GM19035 (cell line): ENCODE data around the gene FBXL13.
"Not testable (repeated sequence)": the region's sequence is repeated elsewhere in the genome, so short reads cannot be mapped to it uniquely, and the experiment has no call there.

ENCODE experiments used
- ATAC-seq: cut with Tn5 transposase; IDR thresholded peaks from one replicate; pipeline ENCODE4 v1.9.1; 2021; ENCODE audit not compliant: unreplicated experiment

The FBXL13 gene

DNA sequence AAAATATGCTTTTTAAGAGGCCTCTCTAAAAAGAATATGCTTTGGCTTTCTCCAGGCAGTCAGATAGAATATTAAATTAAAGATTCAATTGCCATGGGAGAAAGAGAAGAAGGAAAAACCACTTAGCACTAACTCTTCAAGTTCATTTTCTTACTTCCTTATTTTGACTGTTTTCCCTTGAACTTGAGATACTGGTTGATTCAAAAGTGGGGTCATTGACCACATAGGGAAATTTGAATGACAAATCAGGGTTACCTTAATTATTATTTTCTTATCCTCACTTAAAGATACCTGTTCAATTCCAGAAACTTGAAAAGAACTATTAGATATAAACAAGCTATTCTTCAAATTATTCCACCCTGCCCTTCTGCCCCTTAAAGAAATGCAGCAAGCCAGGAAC, 298.4 kb downstream of the FBXL13 start:
- not testable (repeated sequence) for ATAC-seq

DNA sequence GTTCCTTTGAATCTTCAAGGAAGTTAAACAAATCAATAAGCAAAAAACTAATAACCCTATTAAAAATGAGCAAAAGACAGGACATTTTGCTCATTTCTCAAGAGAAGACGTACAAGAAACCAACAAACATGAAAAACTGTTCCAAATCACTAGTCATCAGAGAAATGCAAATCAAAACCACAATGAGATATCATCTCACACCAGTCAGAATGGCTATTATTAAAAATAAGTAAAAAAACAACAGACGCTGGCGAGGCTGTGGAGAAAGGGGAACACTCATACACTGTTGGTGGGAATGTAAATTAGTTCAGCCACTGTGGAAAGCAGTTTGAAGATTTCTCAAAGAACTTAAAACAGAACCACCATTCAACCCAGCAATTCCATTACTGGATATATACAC, 304.1 kb downstream of the FBXL13 start:
- peak; percentile 62 for ATAC-seq

DNA sequence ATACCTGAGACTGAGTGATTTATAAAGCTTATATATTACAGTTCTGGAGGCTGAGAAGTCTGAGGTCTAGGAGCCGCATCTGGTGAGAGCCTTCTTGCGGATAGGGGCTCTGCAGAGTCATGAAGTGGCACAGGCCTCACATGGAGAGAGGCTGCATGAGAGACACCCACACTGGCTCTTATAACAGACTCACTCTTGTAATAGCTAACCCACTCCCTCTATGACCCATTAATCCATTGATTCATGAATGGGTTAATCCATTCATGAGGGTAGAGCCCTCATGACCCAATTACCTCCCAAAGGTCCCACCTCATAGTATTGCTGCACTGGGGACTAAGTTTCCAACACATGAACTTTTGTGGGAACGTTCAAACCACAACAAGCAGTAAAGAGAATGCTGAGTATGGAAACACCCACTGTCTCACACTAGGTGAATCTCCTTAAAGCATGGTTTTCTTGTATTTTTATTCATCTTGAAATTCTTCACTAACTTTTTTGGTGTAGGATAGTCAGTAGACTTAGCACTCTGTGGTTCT, 304.9 kb downstream of the FBXL13 start:
- ATAC-seq: not testable (repeated sequence)

DNA sequence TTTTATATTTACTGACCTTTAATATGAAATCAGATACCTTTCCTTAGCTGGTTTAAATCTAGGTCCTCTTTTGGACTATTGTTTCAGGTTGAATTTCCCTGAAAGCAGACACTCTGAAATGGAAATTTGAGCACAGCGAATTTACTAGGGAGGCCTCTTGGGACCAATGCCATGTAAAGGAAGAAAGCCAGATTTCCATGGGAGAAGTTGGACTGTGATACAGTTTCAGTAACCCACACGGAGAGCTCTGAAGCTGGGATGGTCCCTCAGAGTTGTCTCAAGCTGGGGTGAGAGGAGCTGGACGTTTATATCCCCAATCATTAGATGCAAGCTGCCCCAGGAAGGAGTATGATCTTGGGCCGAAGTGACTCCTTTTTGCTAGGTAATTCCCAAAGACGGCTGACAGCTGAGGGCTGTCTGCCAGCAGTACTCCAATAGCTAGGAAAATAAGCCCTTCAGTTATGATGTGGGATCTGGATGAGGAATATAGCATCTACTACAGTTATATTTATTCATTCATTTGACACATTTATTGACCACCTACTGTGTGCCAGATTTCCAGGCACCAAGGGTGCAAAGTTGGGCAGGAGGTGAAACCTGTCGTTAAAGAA, 311.2 kb downstream of the FBXL13 start:
- not testable (repeated sequence) for ATAC-seq
